ENCODE results near the gene XIST. TPM values are rescaled to one million over a fixed set of nuclear protein-coding genes. Genes with fewer than 3 reads are reported as not detected.

Gene XIST
- total and polyA plus RNA-seq, 10 of the 15 experiments (the other 5 are each of a cell fraction or from before 2014, with no cell fraction given): 39.1 to 787 (median 91.3) TPM

GRCh38 chrX:73828080-73828720, 24.3 kb downstream of the XIST start:
- DNase-seq (ENCODE audit: low read depth, low spot score) (no peak), FAIRE-seq (no peak), ATAC-seq (no peak)
- no peak for TF ChIP-seq ZZZ3 (IDR thresholded peaks at IDR 0.05; ENCODE audit: control insufficient read depth, insufficient read length, low read depth)
- TF ChIP-seq RFX5 (IDR thresholded peaks at IDR 0.05; ENCODE audit: low read depth, low read length): no peak
- BruUV-seq (replicated peaks): no TSS peak
- H3K27me3 ChIP-seq (replicated peaks in 1 of 2; ENCODE audit: control insufficient read depth in 2 of 2, insufficient read depth in 2 of 2, low read length in 1 of 2): no peaks in the 10 kb centered on the region
- ChIA-PET CTCF (no interaction called here), RAD21 (ENCODE audit: unreplicated experiment) (no interaction called here), POLR2A (no interaction called here), SMC1A (ENCODE audit: uncharacterized antibody, unreplicated experiment) (no interaction called here)
- H3K4me2 ChIP-seq (ENCODE audit: control insufficient read depth, insufficient read depth): no peak overlapping the region
- intact Hi-C loops (cut with micrococcal nuclease; ENCODE audit: unreplicated experiment) (no loop called here), in situ Hi-C loops (cut with MboI) (no loop called here)
- no peaks in the 10 kb centered on the region for H3K9me3 ChIP-seq (replicated peaks; ENCODE audit: control insufficient read depth, insufficient read depth, low read length)
- no peaks in the 10 kb centered on the region for H3K4me1 ChIP-seq (ENCODE audit: control insufficient read depth, insufficient read depth, low read length)
- H3K4me3 ChIP-seq: no peak overlapping the region
- H3K79me2 ChIP-seq (ENCODE audit: control insufficient read depth, insufficient read depth, low read length): peaks cover 1% of the 10 kb centered on the region
- WGBS (ENCODE audit: insufficient coverage, insufficient replicate concordance, low lambda C conversion rate, missing lambda C conversion rate): 0% methylated on average over 2 of the region's 2 CpGs
- H2AFZ ChIP-seq (ENCODE audit: control insufficient read depth, low read depth, low read length): no peak overlapping the region
- peaks cover 3% of the 10 kb centered on the region; the same call in 1 of the 2 replicates for H4K20me1 ChIP-seq (ENCODE audit: control insufficient read depth, insufficient read depth)
- peaks cover 0 to 6% of the 10 kb centered on the region in 2 experiments; a peak in 3 of 4 replicates for H3K36me3 ChIP-seq (ENCODE audit: control insufficient read depth in 2 of 2, insufficient read depth in 2 of 2, low read length in 1 of 2)
- H3K27ac ChIP-seq (ENCODE audit: control insufficient read depth, insufficient read depth): no peak overlapping the region
- no peak overlapping the region for H3K9ac ChIP-seq (ENCODE audit: control insufficient read depth, insufficient read depth, low read length)

- ATAC-seq (no peak), DNase-seq (ENCODE audit: low read depth, low spot score) (no peak), FAIRE-seq (no peak)
- Histone ChIP-seq H3K79me2 (ENCODE audit: control insufficient read depth, insufficient read depth, low read length) (peaks cover 1% of the 10 kb centered on the region), H3K9me3 (replicated peaks; ENCODE audit: control insufficient read depth, insufficient read depth, low read length) (no peaks in the 10 kb centered on the region), H4K20me1 (ENCODE audit: control insufficient read depth, insufficient read depth) (peaks cover 3% of the 10 kb centered on the region; the same call in 1 of the 2 replicates), H3K4me2 (ENCODE audit: control insufficient read depth, insufficient read depth) (no peak overlapping the region), H3K9ac (ENCODE audit: control insufficient read depth, insufficient read depth, low read length) (no peak overlapping the region), H3K4me3 (no peak overlapping the region), H3K27me3 (replicated peaks in 1 of 2; ENCODE audit: control insufficient read depth in 2 of 2, insufficient read depth in 2 of 2, low read length in 1 of 2) (no peaks in the 10 kb centered on the region), H3K4me1 (ENCODE audit: control insufficient read depth, insufficient read depth, low read length) (no peaks in the 10 kb centered on the region), H3K27ac (ENCODE audit: control insufficient read depth, insufficient read depth) (no peak overlapping the region), H2AFZ (ENCODE audit: control insufficient read depth, low read depth, low read length) (no peak overlapping the region), H3K36me3 (ENCODE audit: control insufficient read depth in 2 of 2, insufficient read depth in 2 of 2, low read length in 1 of 2) (peaks cover 0 to 6% of the 10 kb centered on the region in 2 experiments; a peak in 3 of 4 replicates)
- in situ Hi-C loops (cut with MboI): no loop called here
- POLR2A ChIA-PET: no interaction called here
- SMC1A ChIA-PET (ENCODE audit: uncharacterized antibody, unreplicated experiment): no interaction called here
- no TSS peak for BruUV-seq (replicated peaks)
- intact Hi-C loops (cut with micrococcal nuclease; ENCODE audit: unreplicated experiment): no loop called here
- WGBS (ENCODE audit: insufficient coverage, insufficient replicate concordance, low lambda C conversion rate, missing lambda C conversion rate): 51% methylated on average over 4 of the region's 4 CpGs
- CTCF ChIA-PET: no interaction called here
- RAD21 ChIA-PET (ENCODE audit: unreplicated experiment): no interaction called here
- no peak for TF ChIP-seq TBL1XR1 (IDR thresholded peaks at IDR 0.05; ENCODE audit: low read depth, low read length)
- no peak for TF ChIP-seq NR2C1 (IDR thresholded peaks at IDR 0.05)
- TF ChIP-seq, protein P1, sequence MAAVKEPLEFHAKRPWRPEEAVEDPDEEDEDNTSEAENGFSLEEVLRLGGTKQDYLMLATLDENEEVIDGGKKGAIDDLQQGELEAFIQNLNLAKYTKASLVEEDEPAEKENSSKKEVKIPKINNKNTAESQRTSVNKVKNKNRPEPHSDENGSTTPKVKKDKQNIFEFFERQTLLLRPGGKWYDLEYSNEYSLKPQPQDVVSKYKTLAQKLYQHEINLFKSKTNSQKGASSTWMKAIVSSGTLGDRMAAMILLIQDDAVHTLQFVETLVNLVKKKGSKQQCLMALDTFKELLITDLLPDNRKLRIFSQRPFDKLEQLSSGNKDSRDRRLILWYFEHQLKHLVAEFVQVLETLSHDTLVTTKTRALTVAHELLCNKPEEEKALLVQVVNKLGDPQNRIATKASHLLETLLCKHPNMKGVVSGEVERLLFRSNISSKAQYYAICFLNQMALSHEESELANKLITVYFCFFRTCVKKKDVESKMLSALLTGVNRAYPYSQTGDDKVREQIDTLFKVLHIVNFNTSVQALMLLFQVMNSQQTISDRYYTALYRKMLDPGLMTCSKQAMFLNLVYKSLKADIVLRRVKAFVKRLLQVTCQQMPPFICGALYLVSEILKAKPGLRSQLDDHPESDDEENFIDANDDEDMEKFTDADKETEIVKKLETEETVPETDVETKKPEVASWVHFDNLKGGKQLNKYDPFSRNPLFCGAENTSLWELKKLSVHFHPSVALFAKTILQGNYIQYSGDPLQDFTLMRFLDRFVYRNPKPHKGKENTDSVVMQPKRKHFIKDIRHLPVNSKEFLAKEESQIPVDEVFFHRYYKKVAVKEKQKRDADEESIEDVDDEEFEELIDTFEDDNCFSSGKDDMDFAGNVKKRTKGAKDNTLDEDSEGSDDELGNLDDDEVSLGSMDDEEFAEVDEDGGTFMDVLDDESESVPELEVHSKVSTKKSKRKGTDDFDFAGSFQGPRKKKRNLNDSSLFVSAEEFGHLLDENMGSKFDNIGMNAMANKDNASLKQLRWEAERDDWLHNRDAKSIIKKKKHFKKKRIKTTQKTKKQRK (IDR thresholded peaks at IDR 0.05; ENCODE audit: low read depth, low read length): no peak
- TF ChIP-seq, protein P2, sequence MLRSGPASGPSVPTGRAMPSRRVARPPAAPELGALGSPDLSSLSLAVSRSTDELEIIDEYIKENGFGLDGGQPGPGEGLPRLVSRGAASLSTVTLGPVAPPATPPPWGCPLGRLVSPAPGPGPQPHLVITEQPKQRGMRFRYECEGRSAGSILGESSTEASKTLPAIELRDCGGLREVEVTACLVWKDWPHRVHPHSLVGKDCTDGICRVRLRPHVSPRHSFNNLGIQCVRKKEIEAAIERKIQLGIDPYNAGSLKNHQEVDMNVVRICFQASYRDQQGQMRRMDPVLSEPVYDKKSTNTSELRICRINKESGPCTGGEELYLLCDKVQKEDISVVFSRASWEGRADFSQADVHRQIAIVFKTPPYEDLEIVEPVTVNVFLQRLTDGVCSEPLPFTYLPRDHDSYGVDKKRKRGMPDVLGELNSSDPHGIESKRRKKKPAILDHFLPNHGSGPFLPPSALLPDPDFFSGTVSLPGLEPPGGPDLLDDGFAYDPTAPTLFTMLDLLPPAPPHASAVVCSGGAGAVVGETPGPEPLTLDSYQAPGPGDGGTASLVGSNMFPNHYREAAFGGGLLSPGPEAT (IDR thresholded peaks at IDR 0.05; ENCODE audit: low read depth): no peak
- no peak for TF ChIP-seq ZNF592 (IDR thresholded peaks at IDR 0.05)
Measured at GRCh38 chrX:73827406-73827805, 25.1 kb downstream of the XIST start.
